GM19372 (cell line): ENCODE data around the gene IGSF3.
"Not testable (repeated sequence)": the region's sequence is repeated elsewhere in the genome, so short reads cannot be mapped to it uniquely, and the experiment has no call there.

Experiments
- ATAC-seq: cut with Tn5 transposase; IDR thresholded peaks from one replicate; pipeline ENCODE4 v1.9.1; 2021; ENCODE audit warnings: mild to moderate bottlenecking, low read depth, moderate library complexity; ENCODE audit not compliant: unreplicated experiment

The IGSF3 gene

GRCh38 chr1:116604408-116604807, 63.1 kb downstream of the IGSF3 start:
- not testable (repeated sequence) for ATAC-seq

GRCh38 chr1:116603646-116604045, 63.9 kb downstream of the IGSF3 start:
- not testable (repeated sequence) for ATAC-seq

- not testable (repeated sequence) for ATAC-seq
Measured at GRCh38 chr1:116599369-116599768, 68.2 kb downstream of the IGSF3 start.

GRCh38 chr1:116598420-116599036, 69.0 kb downstream of the IGSF3 start:
- ATAC-seq, result not testable (repeated sequence)

- peak; percentile 73 for ATAC-seq
Measured at GRCh38 chr1:116597388-116597787, 70.1 kb downstream of the IGSF3 start.

- ATAC-seq, result not testable (repeated sequence)
Measured at GRCh38 chr1:116596742-116597307, 70.7 kb downstream of the IGSF3 start.

GRCh38 chr1:116595946-116596741, 71.4 kb downstream of the IGSF3 start:
- ATAC-seq, result peak; percentile 51

GRCh38 chr1:116595065-116595840, 72.3 kb downstream of the IGSF3 start:
- ATAC-seq, result not testable (repeated sequence)

GRCh38 chr1:116593977-116594376, 73.6 kb downstream of the IGSF3 start:
- ATAC-seq, result not testable (repeated sequence)

- not testable (repeated sequence) for ATAC-seq
Measured at GRCh38 chr1:116593401-116593800, 74.1 kb downstream of the IGSF3 start.

- not testable (repeated sequence) for ATAC-seq
Measured at GRCh38 chr1:116591951-116592605, 75.5 kb downstream of the IGSF3 start.

- ATAC-seq, result not testable (repeated sequence)
Measured at GRCh38 chr1:116591006-116591950, 76.3 kb downstream of the IGSF3 start.

GRCh38 chr1:116590359-116591005, 77.1 kb downstream of the IGSF3 start:
- not testable (repeated sequence) for ATAC-seq

GRCh38 chr1:116589101-116589735, 78.3 kb downstream of the IGSF3 start:
- ATAC-seq, result not testable (repeated sequence)

- ATAC-seq, result no peak
Measured at GRCh38 chr1:116587501-116588227, 79.9 kb downstream of the IGSF3 start.

- ATAC-seq, result no peak
Measured at GRCh38 chr1:116586741-116587143, 80.8 kb downstream of the IGSF3 start.

GRCh38 chr1:116585886-116586285, 81.6 kb downstream of the IGSF3 start:
- no peak for ATAC-seq
